NCI-H1105 (cell line): Measurements from ENCODE around the gene SLC1A5.
"Not testable (repeated sequence)": the region's sequence is repeated elsewhere in the genome, so short reads cannot be mapped to it uniquely, and the experiment has no call there.

Experiments used
- DNase-seq: peaks from one replicate; lab custom pipeline; 2025; lab: John Stamatoyannopoulos, UW

The SLC1A5 gene

GRCh38 chr19:46768746-46769145 is 19.6 kb downstream of the SLC1A5 start:
- not testable (repeated sequence) for DNase-seq

- no peak for DNase-seq
Measured at GRCh38 chr19:46766569-46767317, 21.7 kb downstream of the SLC1A5 start.

- no peak for DNase-seq
Measured at GRCh38 chr19:46764817-46765291, 23.5 kb downstream of the SLC1A5 start.

- no peak for DNase-seq
Measured at GRCh38 chr19:46762245-46762890, 26.0 kb downstream of the SLC1A5 start.

GRCh38 chr19:46761418-46761831 is 27.0 kb downstream of the SLC1A5 start:
- DNase-seq: no peak

- not testable (repeated sequence) for DNase-seq
Measured at GRCh38 chr19:46760897-46761296, 27.5 kb downstream of the SLC1A5 start.

GRCh38 chr19:46760363-46760762 is 28.0 kb downstream of the SLC1A5 start:
- no peak for DNase-seq

- no peak for DNase-seq
Measured at GRCh38 chr19:46759817-46760333, 28.5 kb downstream of the SLC1A5 start.

- no peak for DNase-seq
Measured at GRCh38 chr19:46759206-46759605, 29.2 kb downstream of the SLC1A5 start.

- no peak for DNase-seq
Measured at GRCh38 chr19:46756544-46756888, 31.9 kb downstream of the SLC1A5 start.

- DNase-seq: no peak
Measured at GRCh38 chr19:46755853-46756543, 32.4 kb downstream of the SLC1A5 start.

GRCh38 chr19:46755077-46755852 is 33.1 kb downstream of the SLC1A5 start:
- DNase-seq: no peak

- peak; percentile 84 for DNase-seq
Measured at GRCh38 chr19:46753420-46754155, 34.8 kb downstream of the SLC1A5 start.

- no peak for DNase-seq
Measured at GRCh38 chr19:46748325-46749109, 39.9 kb downstream of the SLC1A5 start.

- DNase-seq: peak; percentile 71
Measured at GRCh38 chr19:46746281-46747057, 41.9 kb downstream of the SLC1A5 start, which contains the start of gene STRN4. Gene STRN4 (minus strand): TSS chr19:46746450. CDS start chr19:46746430, 20 bp downstream.

- DNase-seq: no peak
Measured at GRCh38 chr19:46745521-46746280, 42.7 kb downstream of the SLC1A5 start, which contains the start of gene FKRP. Gene FKRP (plus strand): TSS chr19:46746057. CDS start chr19:46755451, 9,394 bp downstream.

GRCh38 chr19:46745030-46745429 is 43.4 kb downstream of the SLC1A5 start:
- DNase-seq: no peak

- DNase-seq: no peak
Measured at GRCh38 chr19:46744005-46744691, 44.2 kb downstream of the SLC1A5 start.
